Measurements from ENCODE around the gene ERO1B. TPM values are rescaled to one million over a fixed set of nuclear protein-coding genes. Genes with fewer than 3 reads are reported as not detected.

Gene ERO1B
- total and polyA plus RNA-seq, 2 of the 4 experiments (the other 2 are of a cell fraction): 0.54 to 0.60 TPM

GRCh38 chr1:236287757-236288619, 6.2 kb upstream of the ERO1B start:
- no TSS peak for BruUV-seq (replicated peaks)
- no peak overlapping the region for H4K5ac ChIP-seq (ENCODE audit: low read depth, low read length)
- TF ChIP-seq SMC3 (IDR thresholded peaks at IDR 0.05; ENCODE audit: low read depth, low read length): no peak
- TF ChIP-seq RFX5 (IDR thresholded peaks at IDR 0.05; ENCODE audit: low read depth, low read length): no peak
- TF ChIP-seq FOS (IDR thresholded peaks at IDR 0.05; ENCODE audit: low read depth, low read length): no peak
- TF ChIP-seq CEBPB (IDR thresholded peaks at IDR 0.05; ENCODE audit: low read depth, low read length): no peak
- TF ChIP-seq MXI1 (IDR thresholded peaks at IDR 0.05; ENCODE audit: borderline replicate concordance, low read depth, low read length): no peak
- TF ChIP-seq ELK1 (IDR thresholded peaks at IDR 0.05; ENCODE audit: borderline replicate concordance, low read depth, low read length): no peak
- H3K27ac ChIP-seq (ENCODE audit: insufficient read depth, low read length): no peak overlapping the region
- no peak overlapping the region for H3K14ac ChIP-seq (replicated peaks; ENCODE audit: low read depth, low read length)
- no peak overlapping the region for H3K23ac ChIP-seq (ENCODE audit: low read depth, low read length)
- H3K4me3 ChIP-seq (ENCODE audit: insufficient read depth, low read depth, low read length): no peak overlapping the region
- H3K79me1 ChIP-seq (ENCODE audit: low read depth in 1 of 2, low read length in 2 of 2): no peaks in the 10 kb centered on the region
- H3K36me3 ChIP-seq (ENCODE audit: control insufficient read depth, insufficient read depth, low read length): no peaks in the 10 kb centered on the region
- intact Hi-C loops (cut with micrococcal nuclease): no loop called here
- no peak overlapping the region for H2BK5ac ChIP-seq (ENCODE audit: low read depth, low read length, poor library complexity, severe bottlenecking)
- H3K9me3 ChIP-seq (ENCODE audit: control insufficient read depth, insufficient read depth, low read length): no peaks in the 10 kb centered on the region
- ATAC-seq (ENCODE audit: low read depth): no peak
- no peak overlapping the region for H4K8ac ChIP-seq (ENCODE audit: low read depth in 2 of 2, low read length in 2 of 2)
- dilution Hi-C loops (cut with HindIII; ENCODE audit: low sequenced_read_pairs, unreplicated experiment): no loop called here
- no peaks in the 10 kb centered on the region for H3K9me1 ChIP-seq (ENCODE audit: insufficient read depth, low read length)
- no peak for DNase-seq
- ChIA-PET POLR2A (ENCODE audit: unreplicated experiment) (interaction anchor here (1.1 kb wide), 1 partner anchor 369 kb away, joined by 4 read pairs; no protein-coding TSS in a partner anchor), CTCF (interaction anchor here (0.6 kb wide), 1 partner anchor 173 kb away, joined by 3 read pairs; no protein-coding TSS in a partner anchor)
- H3K56ac ChIP-seq (ENCODE audit: extremely low read depth, insufficient read depth, low read length): no peak overlapping the region
- H2AK5ac ChIP-seq (ENCODE audit: low read depth, low read length): no peak overlapping the region
- H4K20me1 ChIP-seq (ENCODE audit: insufficient read depth, low read length): no peaks in the 10 kb centered on the region
- H2AK9ac ChIP-seq (replicated peaks; ENCODE audit: low read depth, low read length, poor library complexity): no peak overlapping the region
- no peak overlapping the region for H2BK120ac ChIP-seq (ENCODE audit: low read depth, low read length)
- H3K9ac ChIP-seq (ENCODE audit: low read depth, low read length): no peak overlapping the region
- H3K4me1 ChIP-seq (ENCODE audit: control insufficient read depth, insufficient read depth, low read length): no peaks in the 10 kb centered on the region
- H2BK20ac ChIP-seq (ENCODE audit: low read depth, low read length): no peak overlapping the region
- no peak overlapping the region for H2AFZ ChIP-seq (replicated peaks; ENCODE audit: low read length, poor library complexity)
- H3K27me3 ChIP-seq (ENCODE audit: control insufficient read depth, insufficient read depth, low read length): peaks cover 3% of the 10 kb centered on the region
- no peak overlapping the region for H2BK15ac ChIP-seq (ENCODE audit: low read depth, low read length)
- 86% methylated on average over 5 of the region's 22 CpGs; no CpG with 5 or more reads in 1 of the 2 experiments for WGBS, 2 experiments (ENCODE audit: extremely low coverage in 2 of 2, insufficient read length in 1 of 2)
- H3K4me2 ChIP-seq (ENCODE audit: low read depth, low read length): no peak overlapping the region
- no peak overlapping the region for H4K91ac ChIP-seq (ENCODE audit: insufficient read depth, low read depth, low read length)
- no peak overlapping the region for H3K4ac ChIP-seq (ENCODE audit: low read depth, low read length)
- in situ Hi-C loops (cut with MboI; ENCODE audit: low sequenced_read_pairs): no loop called here
- H3K18ac ChIP-seq (ENCODE audit: low read depth, low read length): no peak overlapping the region
